GM18868 (cell line): ENCODE data around the gene PRPS2.
A peak's percentile ranks its signal among the peaks of the same experiment; 100 is the strongest.

Experiments
- ATAC-seq: cut with Tn5 transposase; IDR thresholded peaks from one replicate; pipeline ENCODE4 v1.9.1; 2021; ENCODE audit warnings: mild to moderate bottlenecking, moderate library complexity; ENCODE audit not compliant: unreplicated experiment

PRPS2 gene

GRCh38 chrX:12811658-12812057, 20.4 kb downstream of the PRPS2 start:
- no peak for ATAC-seq

- no peak for ATAC-seq
Observed at GRCh38 chrX:12814420-12814819, 23.2 kb downstream of the PRPS2 start.

GRCh38 chrX:12817528-12817927, 26.3 kb downstream of the PRPS2 start:
- ATAC-seq, result no peak

- ATAC-seq, result no peak
Observed at GRCh38 chrX:12819222-12819621, 28.0 kb downstream of the PRPS2 start.

GRCh38 chrX:12820737-12821136, 29.5 kb downstream of the PRPS2 start:
- no peak for ATAC-seq

GRCh38 chrX:12824944-12825343, 33.7 kb downstream of the PRPS2 start:
- ATAC-seq, result no peak

GRCh38 chrX:12825801-12826200, 34.6 kb downstream of the PRPS2 start:
- ATAC-seq, result no peak

GRCh38 chrX:12843061-12843667, 52.0 kb downstream of the PRPS2 start:
- ATAC-seq, result peak; percentile 17

- peak; percentile 88 for ATAC-seq
Observed at GRCh38 chrX:12843668-12844279, 52.6 kb downstream of the PRPS2 start.

GRCh38 chrX:12844319-12844718, 53.1 kb downstream of the PRPS2 start:
- ATAC-seq, result peak; percentile 45

- no peak for ATAC-seq
Observed at GRCh38 chrX:12865359-12865758, 74.1 kb downstream of the PRPS2 start.

GRCh38 chrX:12866451-12867377, 75.5 kb downstream of the PRPS2 start, which contains the start of gene TLR7:
TSS of gene TLR7 (plus strand) at chrX:12867072. CDS start at chrX:12867579, 507 bp downstream.
- ATAC-seq, result peak; percentile 34

- ATAC-seq, result no peak
Observed at GRCh38 chrX:12867685-12868084, 76.5 kb downstream of the PRPS2 start.

- ATAC-seq, result peak; percentile 67
Observed at GRCh38 chrX:12868747-12869146, 77.5 kb downstream of the PRPS2 start.

GRCh38 chrX:12871257-12871656, 80.0 kb downstream of the PRPS2 start:
- ATAC-seq, result no peak

- ATAC-seq, result no peak
Observed at GRCh38 chrX:12872741-12873140, 81.5 kb downstream of the PRPS2 start.
